GM12878 (cell line): ENCODE measurements around the gene OR4F6. TPM values are rescaled to one million over a fixed set of nuclear protein-coding genes. Genes with fewer than 3 reads are reported as not detected.

Source experiments
- ATAC-seq: fragments of 200-7000 bp; cut with Tn5 transposase; 3 replicates; pipeline ENCODE4 v1.9.1; 2020; ENCODE audit warnings: mild to moderate bottlenecking, moderate library complexity
- BruUV-seq: library from RNA; stranded (reverse); fragments of 400-500 nt; replicated peaks from 2 replicates; lab custom pipeline; 2021; lab: Mats Ljungman, UMichigan
- CTCF ChIA-PET: fragments of 300-600 bp; sonication (Branson Sonifier 250); formaldehyde crosslinking; extraction: SDS; loops from one replicate; lab custom pipeline; 2021; ENCODE audit warnings: inconsistent platforms; lab: Yijun Ruan, JAX
- POLR2A ChIA-PET: fragments of 350-600 bp; formaldehyde crosslinking; extraction: SDS; loops from one replicate; lab custom pipeline; 2021; ENCODE audit warnings: inconsistent platforms; lab: Charles Lee
- RAD21 ChIA-PET: fragments of 300-600 bp; sonication (Branson Sonifier 250); formaldehyde crosslinking; loops from one replicate; lab custom pipeline; 2023; ENCODE audit warnings: antibody characterized with exemption; ENCODE audit not compliant: unreplicated experiment; lab: Charles Lee
- SMC1A ChIA-PET: fragments of 300-600 bp; sonication (Branson Sonifier 250); formaldehyde crosslinking; loops from one replicate; lab custom pipeline; 2023; ENCODE audit not compliant: unreplicated experiment, uncharacterized antibody; lab: Charles Lee
- DNase-seq: peaks from one replicate; pipeline ENCODE4 v3.0.0-alpha.2; 2011; ENCODE audit warnings: low read depth, low spot score
- FAIRE-seq: peaks from 3 replicates; lab custom pipeline; 2011; peaks lifted over from hg19 to GRCh38; lab: Jason Lieb, UNC
- H2AFZ ChIP-seq: 2 replicates; pipeline ENCODE4 v1.6.0; 2011; ENCODE audit warnings: low read depth, low read length, control low read depth; ENCODE audit not compliant: control insufficient read depth
- H3K27ac ChIP-seq: 2 replicates; pipeline ENCODE4 v1.5.1; 2011; ENCODE audit warnings: control low read depth; ENCODE audit not compliant: control insufficient read depth, insufficient read depth
- H3K27me3 ChIP-seq, 2 experiments: replicated peaks in 1 of 2; 2 replicates each; pipeline versions ENCODE4 v1.6.0 to v1.6.1; 2011; ENCODE audit warnings: low read length in 1 of 2; ENCODE audit not compliant: control insufficient read depth in 2 of 2, insufficient read depth in 2 of 2
- H3K36me3 ChIP-seq, 2 experiments: 2 replicates each; pipeline ENCODE4 v1.5.1; 2011; ENCODE audit warnings: low read length in 1 of 2; ENCODE audit not compliant: control insufficient read depth in 2 of 2, insufficient read depth in 2 of 2
- H3K4me1 ChIP-seq: 2 replicates; pipeline ENCODE4 v1.6.1; 2011; ENCODE audit warnings: mild to moderate bottlenecking, low read length, moderate library complexity, mixed read lengths; ENCODE audit not compliant: control insufficient read depth, insufficient read depth
- H3K4me2 ChIP-seq: 2 replicates; pipeline ENCODE4 v1.6.0; 2011; ENCODE audit warnings: control low read depth; ENCODE audit not compliant: control insufficient read depth, insufficient read depth
- H3K4me3 ChIP-seq: fragments of 200-600 bp; sonication (generic); 2 replicates; pipeline ENCODE4 v1.5.1; 2016
- H3K79me2 ChIP-seq: 2 replicates; pipeline ENCODE4 v1.6.0; 2011; ENCODE audit warnings: low read length; ENCODE audit not compliant: control insufficient read depth, insufficient read depth
- H3K9ac ChIP-seq: 2 replicates; pipeline ENCODE4 v1.8.0; 2011; ENCODE audit warnings: low read length, control low read depth, mixed read lengths; ENCODE audit not compliant: control insufficient read depth, insufficient read depth
- H3K9me3 ChIP-seq: replicated peaks from 3 replicates; pipeline ENCODE4 v1.5.1; 2011; ENCODE audit warnings: mild to moderate bottlenecking, low read length; ENCODE audit not compliant: control insufficient read depth, insufficient read depth
- H4K20me1 ChIP-seq: 2 replicates; pipeline ENCODE4 v1.6.0; 2011; ENCODE audit not compliant: control insufficient read depth, insufficient read depth
- ATF7 ChIP-seq: fragments of 450-650 bp; IDR thresholded peaks from 2 replicates; pipeline ENCODE4 v1.6.1; 2016; ENCODE audit warnings: low read depth, mild to moderate bottlenecking
- PML ChIP-seq: IDR thresholded peaks from 2 replicates; pipeline ENCODE4 v1.6.1; 2012; ENCODE audit warnings: low read length, inconsistent platforms
- RAD51 ChIP-seq: fragments of 450-650 bp; IDR thresholded peaks from 2 replicates; pipeline ENCODE4 v1.6.1; 2016; ENCODE audit warnings: moderate library complexity, mild to moderate bottlenecking, inconsistent platforms
- RFX5 ChIP-seq: IDR thresholded peaks from 2 replicates; pipeline ENCODE4 v1.6.1; 2011; ENCODE audit warnings: low read depth, low read length, improper control_type of control experiment
- SREBF2 ChIP-seq: IDR thresholded peaks from 2 replicates; pipeline ENCODE4 v1.6.1; 2012; ENCODE audit warnings: mild to moderate bottlenecking, low read length
- TCF3 ChIP-seq: IDR thresholded peaks from 2 replicates; pipeline ENCODE4 v1.6.1; 2012; ENCODE audit warnings: low read depth, mild to moderate bottlenecking, low read length, borderline replicate concordance; ENCODE audit not compliant: insufficient read depth
- WRNIP1 ChIP-seq: IDR thresholded peaks from 2 replicates; pipeline ENCODE4 v1.6.1; 2011; ENCODE audit warnings: low read depth, low read length, improper control_type of control experiment, borderline replicate concordance
- ZNF207 ChIP-seq: fragments of 450-650 bp; IDR thresholded peaks from 2 replicates; pipeline ENCODE4 v1.6.1; 2014; ENCODE audit warnings: antibody characterized with exemption, mild to moderate bottlenecking, borderline replicate concordance
- WGBS: methylation state at CpG from one replicate; pipeline ENCODE4 v1.1.6; 2016; ENCODE audit warnings: low lambda C conversion rate; ENCODE audit not compliant: insufficient replicate concordance, insufficient coverage; ENCODE audit errors: missing lambda C conversion rate; 5-methylcytosine and 5-hydroxymethylcytosine counted together
- in situ Hi-C: fragments of 300-500 bp; cut with MboI; formaldehyde crosslinking; loops from 9 replicates; pipeline ENCODE4 v1.14.3; 2018; ENCODE audit warnings: mixed read lengths
- intact Hi-C: fragments of 100-400 bp; cut with micrococcal nuclease; formaldehyde crosslinking; loops from one replicate; pipeline ENCODE4 v1.14.2; 2022; ENCODE audit not compliant: unreplicated experiment
- polyA plus RNA-seq, 11 experiments: library from polyadenylated mRNA; depleted of rRNA in 4 of 11; unstranded in 6 of 11; stranded (reverse) in 5 of 11; fragments of >200 nt; fragmentation: Nextera tagmentation in 4 of 11; fragmentation: Illumina TruSeq in 1 of 11; extraction: Ambion mirVana in 4 of 11; extraction: Trizol in 1 of 11; gene quantifications; 1 replicate in 1 of 11; 2 replicates in 10 of 11; pipeline versions ENCODE4 v1.2.1 to v1.2.3, GENCODE V29; 2011 to 2016; ENCODE audit warnings: inconsistent platforms in 2 of 11, missing spikeins in 2 of 11, low read depth in 1 of 11
- total RNA-seq, 4 experiments: library from RNA; depleted of rRNA in 3 of 4; stranded (reverse); fragments of >200 nt in 3 of 4; fragmentation: Illumina TruSeq in 1 of 4; extraction: Trizol in 1 of 4; gene quantifications; 2 replicates each; pipeline versions ENCODE4 v1.2.1 to v1.2.3, GENCODE V29; 2013 to 2021
- TF ChIP-seq, protein P1 (sequence below): fragments of 450-650 bp; IDR thresholded peaks from 2 replicates; pipeline ENCODE4 v1.6.1; 2017; ENCODE audit warnings: antibody characterized with exemption, mild to moderate bottlenecking, moderate library complexity
- TF ChIP-seq, protein P2 (sequence below): fragments of 450-650 bp; IDR thresholded peaks from 2 replicates; pipeline ENCODE4 v1.6.1; 2017; ENCODE audit warnings: mild to moderate bottlenecking
- TF ChIP-seq, protein P3 (sequence below): IDR thresholded peaks from 2 replicates; pipeline ENCODE4 v1.6.1; 2011; ENCODE audit warnings: borderline replicate concordance, low read depth, mild to moderate bottlenecking, moderate library complexity, low read length; ENCODE audit not compliant: insufficient read depth, poor library complexity, severe bottlenecking
- TF ChIP-seq, protein P4 (sequence below): fragments of 450-650 bp; IDR thresholded peaks from 2 replicates; pipeline ENCODE4 v1.6.1; 2017; ENCODE audit warnings: borderline replicate concordance
- TF ChIP-seq, protein P5 (sequence below): fragments of 450-650 bp; IDR thresholded peaks from 2 replicates; pipeline ENCODE4 v1.6.1; 2018; ENCODE audit warnings: mild to moderate bottlenecking, low read depth, moderate library complexity; ENCODE audit not compliant: partially characterized antibody

OR4F6 gene
- total and polyA plus RNA-seq, 10 of the 15 experiments (the other 5 are each of a cell fraction or from before 2014, with no cell fraction given): not detected

DNA sequence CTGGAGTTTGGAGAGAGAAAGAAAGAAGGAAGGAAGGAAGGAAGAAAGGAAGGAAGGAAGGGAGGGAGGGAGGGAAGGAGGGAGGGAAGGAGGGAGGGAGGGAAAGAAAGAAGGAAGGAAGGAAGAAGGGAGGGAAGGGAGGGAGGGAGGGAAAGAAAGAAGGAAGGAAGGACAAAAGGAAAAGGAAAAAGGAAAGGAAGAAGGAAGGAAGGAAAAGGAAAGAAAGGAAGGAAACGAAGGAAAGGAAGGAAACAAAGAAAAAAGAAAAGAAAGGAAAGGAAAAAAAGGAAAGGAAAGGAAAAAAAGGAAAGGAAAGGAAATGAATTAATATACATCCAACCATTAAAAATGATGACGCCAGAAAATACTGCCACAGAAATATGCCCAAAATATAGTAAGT is 18.7 kb upstream of the OR4F6 start:
- ChIA-PET RAD21 (interaction anchor here (0.7 kb wide), 1 partner anchor 406 kb away, joined by 3 read pairs; no protein-coding TSS in a partner anchor), POLR2A (no interaction called here), CTCF (interaction anchor here (1.5 kb wide), 1 partner anchor 9 kb away, joined by 3 read pairs; no protein-coding TSS in a partner anchor), SMC1A (no interaction called here)
- intact Hi-C loops: no loop called here
- no peak for ATAC-seq
- no TSS peak for BruUV-seq
- in situ Hi-C loops: no loop called here
- TF ChIP-seq ATF7 (no peak), PML (no peak), TCF3 (no peak), SREBF2 (no peak), RAD51 (no peak), ZNF207 (no peak), RFX5 (no peak), WRNIP1 (no peak)
- TF ChIP-seq, protein P1, sequence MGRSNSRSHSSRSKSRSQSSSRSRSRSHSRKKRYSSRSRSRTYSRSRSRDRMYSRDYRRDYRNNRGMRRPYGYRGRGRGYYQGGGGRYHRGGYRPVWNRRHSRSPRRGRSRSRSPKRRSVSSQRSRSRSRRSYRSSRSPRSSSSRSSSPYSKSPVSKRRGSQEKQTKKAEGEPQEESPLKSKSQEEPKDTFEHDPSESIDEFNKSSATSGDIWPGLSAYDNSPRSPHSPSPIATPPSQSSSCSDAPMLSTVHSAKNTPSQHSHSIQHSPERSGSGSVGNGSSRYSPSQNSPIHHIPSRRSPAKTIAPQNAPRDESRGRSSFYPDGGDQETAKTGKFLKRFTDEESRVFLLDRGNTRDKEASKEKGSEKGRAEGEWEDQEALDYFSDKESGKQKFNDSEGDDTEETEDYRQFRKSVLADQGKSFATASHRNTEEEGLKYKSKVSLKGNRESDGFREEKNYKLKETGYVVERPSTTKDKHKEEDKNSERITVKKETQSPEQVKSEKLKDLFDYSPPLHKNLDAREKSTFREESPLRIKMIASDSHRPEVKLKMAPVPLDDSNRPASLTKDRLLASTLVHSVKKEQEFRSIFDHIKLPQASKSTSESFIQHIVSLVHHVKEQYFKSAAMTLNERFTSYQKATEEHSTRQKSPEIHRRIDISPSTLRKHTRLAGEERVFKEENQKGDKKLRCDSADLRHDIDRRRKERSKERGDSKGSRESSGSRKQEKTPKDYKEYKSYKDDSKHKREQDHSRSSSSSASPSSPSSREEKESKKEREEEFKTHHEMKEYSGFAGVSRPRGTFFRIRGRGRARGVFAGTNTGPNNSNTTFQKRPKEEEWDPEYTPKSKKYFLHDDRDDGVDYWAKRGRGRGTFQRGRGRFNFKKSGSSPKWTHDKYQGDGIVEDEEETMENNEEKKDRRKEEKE: no peak
- TF ChIP-seq, protein P2, sequence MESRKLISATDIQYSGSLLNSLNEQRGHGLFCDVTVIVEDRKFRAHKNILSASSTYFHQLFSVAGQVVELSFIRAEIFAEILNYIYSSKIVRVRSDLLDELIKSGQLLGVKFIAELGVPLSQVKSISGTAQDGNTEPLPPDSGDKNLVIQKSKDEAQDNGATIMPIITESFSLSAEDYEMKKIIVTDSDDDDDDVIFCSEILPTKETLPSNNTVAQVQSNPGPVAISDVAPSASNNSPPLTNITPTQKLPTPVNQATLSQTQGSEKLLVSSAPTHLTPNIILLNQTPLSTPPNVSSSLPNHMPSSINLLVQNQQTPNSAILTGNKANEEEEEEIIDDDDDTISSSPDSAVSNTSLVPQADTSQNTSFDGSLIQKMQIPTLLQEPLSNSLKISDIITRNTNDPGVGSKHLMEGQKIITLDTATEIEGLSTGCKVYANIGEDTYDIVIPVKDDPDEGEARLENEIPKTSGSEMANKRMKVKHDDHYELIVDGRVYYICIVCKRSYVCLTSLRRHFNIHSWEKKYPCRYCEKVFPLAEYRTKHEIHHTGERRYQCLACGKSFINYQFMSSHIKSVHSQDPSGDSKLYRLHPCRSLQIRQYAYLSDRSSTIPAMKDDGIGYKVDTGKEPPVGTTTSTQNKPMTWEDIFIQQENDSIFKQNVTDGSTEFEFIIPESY: no peak
- TF ChIP-seq, protein P3, sequence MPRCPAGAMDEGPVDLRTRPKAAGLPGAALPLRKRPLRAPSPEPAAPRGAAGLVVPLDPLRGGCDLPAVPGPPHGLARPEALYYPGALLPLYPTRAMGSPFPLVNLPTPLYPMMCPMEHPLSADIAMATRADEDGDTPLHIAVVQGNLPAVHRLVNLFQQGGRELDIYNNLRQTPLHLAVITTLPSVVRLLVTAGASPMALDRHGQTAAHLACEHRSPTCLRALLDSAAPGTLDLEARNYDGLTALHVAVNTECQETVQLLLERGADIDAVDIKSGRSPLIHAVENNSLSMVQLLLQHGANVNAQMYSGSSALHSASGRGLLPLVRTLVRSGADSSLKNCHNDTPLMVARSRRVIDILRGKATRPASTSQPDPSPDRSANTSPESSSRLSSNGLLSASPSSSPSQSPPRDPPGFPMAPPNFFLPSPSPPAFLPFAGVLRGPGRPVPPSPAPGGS: no peak
- TF ChIP-seq, protein P4, sequence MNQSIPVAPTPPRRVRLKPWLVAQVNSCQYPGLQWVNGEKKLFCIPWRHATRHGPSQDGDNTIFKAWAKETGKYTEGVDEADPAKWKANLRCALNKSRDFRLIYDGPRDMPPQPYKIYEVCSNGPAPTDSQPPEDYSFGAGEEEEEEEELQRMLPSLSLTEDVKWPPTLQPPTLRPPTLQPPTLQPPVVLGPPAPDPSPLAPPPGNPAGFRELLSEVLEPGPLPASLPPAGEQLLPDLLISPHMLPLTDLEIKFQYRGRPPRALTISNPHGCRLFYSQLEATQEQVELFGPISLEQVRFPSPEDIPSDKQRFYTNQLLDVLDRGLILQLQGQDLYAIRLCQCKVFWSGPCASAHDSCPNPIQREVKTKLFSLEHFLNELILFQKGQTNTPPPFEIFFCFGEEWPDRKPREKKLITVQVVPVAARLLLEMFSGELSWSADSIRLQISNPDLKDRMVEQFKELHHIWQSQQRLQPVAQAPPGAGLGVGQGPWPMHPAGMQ: no peak
- TF ChIP-seq, protein P5, sequence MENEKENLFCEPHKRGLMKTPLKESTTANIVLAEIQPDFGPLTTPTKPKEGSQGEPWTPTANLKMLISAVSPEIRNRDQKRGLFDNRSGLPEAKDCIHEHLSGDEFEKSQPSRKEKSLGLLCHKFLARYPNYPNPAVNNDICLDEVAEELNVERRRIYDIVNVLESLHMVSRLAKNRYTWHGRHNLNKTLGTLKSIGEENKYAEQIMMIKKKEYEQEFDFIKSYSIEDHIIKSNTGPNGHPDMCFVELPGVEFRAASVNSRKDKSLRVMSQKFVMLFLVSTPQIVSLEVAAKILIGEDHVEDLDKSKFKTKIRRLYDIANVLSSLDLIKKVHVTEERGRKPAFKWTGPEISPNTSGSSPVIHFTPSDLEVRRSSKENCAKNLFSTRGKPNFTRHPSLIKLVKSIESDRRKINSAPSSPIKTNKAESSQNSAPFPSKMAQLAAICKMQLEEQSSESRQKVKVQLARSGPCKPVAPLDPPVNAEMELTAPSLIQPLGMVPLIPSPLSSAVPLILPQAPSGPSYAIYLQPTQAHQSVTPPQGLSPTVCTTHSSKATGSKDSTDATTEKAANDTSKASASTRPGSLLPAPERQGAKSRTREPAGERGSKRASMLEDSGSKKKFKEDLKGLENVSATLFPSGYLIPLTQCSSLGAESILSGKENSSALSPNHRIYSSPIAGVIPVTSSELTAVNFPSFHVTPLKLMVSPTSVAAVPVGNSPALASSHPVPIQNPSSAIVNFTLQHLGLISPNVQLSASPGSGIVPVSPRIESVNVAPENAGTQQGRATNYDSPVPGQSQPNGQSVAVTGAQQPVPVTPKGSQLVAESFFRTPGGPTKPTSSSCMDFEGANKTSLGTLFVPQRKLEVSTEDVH: no peak
- Histone ChIP-seq H3K9me3 (no peaks in the 10 kb centered on the region), H3K4me1 (no peaks in the 10 kb centered on the region), H3K36me3 (no peaks in the 10 kb centered on the region), H3K4me3 (no peak overlapping the region), H3K4me2 (no peak overlapping the region), H3K79me2 (no peaks in the 10 kb centered on the region), H3K27me3 (no peaks in the 10 kb centered on the region), H4K20me1 (no peaks in the 10 kb centered on the region), H2AFZ (no peak overlapping the region), H3K27ac (no peak overlapping the region), H3K9ac (no peak overlapping the region)
- no peak for FAIRE-seq
- 0% methylated on average over 2 of the region's 2 CpGs for WGBS
- DNase-seq: no peak
